Neuron (in vitro differentiated cells): Measurements from ENCODE around the gene NADK.

Experiments
- H2AFZ ChIP-seq: one replicate; pipeline ENCODE4 v1.6.1; 2013; ENCODE audit warnings: low read depth, mild to moderate bottlenecking, inconsistent platforms, low read length, moderate library complexity
- H3K27me3 ChIP-seq: one replicate; pipeline ENCODE4 v1.6.1; 2013; ENCODE audit warnings: low read length; ENCODE audit not compliant: insufficient read depth
- H3K36me3 ChIP-seq: one replicate; pipeline ENCODE4 v1.6.1; 2013; ENCODE audit warnings: low read length; ENCODE audit not compliant: insufficient read depth
- H3K4me1 ChIP-seq: one replicate; pipeline ENCODE4 v1.6.1; 2013; ENCODE audit warnings: low read length; ENCODE audit not compliant: insufficient read depth
- H3K4me3 ChIP-seq: 2 replicates; pipeline ENCODE4 v1.5.1; 2013; ENCODE audit warnings: mild to moderate bottlenecking, low read length, moderate library complexity
- H3K9me3 ChIP-seq: one replicate; pipeline ENCODE4 v1.6.1; 2013; ENCODE audit warnings: low read length

NADK gene

DNA sequence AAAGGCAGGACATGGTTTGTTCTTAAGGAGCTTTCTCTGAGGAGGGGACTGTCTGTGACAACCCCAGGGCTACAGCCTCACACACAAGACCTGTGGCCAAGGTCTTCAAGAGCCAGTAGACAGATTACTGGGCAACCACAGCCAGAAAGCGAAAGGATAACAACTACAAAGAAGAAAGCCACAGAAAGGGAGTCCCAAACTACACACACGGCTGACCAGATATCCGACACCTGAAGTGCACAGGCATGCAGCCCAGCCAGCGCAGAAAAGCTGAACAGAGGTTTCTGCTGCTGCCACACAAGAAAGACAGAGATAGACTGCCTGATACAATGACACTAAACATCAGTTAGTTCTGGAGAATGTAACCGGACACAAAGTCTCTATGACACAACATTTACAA, 21.4 kb upstream of the NADK start:
- no peak overlapping the region for H2AFZ ChIP-seq
- H3K4me1 ChIP-seq: peaks cover 10% of the 10 kb centered on the region
- H3K36me3 ChIP-seq: peaks cover 82% of the 10 kb centered on the region
- no peaks in the 10 kb centered on the region for H3K9me3 ChIP-seq
- no peaks in the 10 kb centered on the region for H3K27me3 ChIP-seq
- H3K4me3 ChIP-seq: no peak overlapping the region

DNA sequence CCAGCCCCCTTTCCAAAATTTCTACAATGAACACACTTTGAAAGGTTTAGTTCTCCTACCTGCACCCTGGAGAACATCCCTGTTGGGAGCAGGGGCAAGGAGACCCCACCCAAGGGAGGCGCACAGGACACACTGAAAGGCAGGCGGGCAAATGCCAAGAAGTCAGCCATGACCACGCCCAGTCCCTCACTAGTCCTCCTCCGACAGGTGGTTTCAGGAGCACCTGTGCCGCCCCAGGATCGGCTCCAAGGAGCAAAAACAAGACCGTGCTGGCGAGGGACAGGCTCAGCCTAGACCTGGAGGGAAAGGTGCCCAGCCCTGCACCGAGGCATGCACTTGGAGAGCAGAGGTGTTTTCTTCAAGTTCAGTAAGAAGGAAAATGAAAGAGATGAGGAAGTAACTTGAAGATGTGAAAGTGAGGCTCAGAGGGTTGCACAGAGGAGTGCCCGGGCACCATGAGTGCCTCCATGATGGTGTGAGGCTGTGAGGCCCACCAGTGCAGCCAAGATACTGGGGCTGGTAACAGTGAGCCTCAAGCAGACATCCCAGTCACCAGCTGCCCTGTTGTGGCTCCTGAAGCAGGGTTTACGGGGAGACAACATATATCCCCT, 19.6 kb upstream of the NADK start:
- Histone ChIP-seq H3K9me3 (no peaks in the 10 kb centered on the region), H3K4me3 (no peak overlapping the region), H2AFZ (no peak overlapping the region), H3K27me3 (no peaks in the 10 kb centered on the region), H3K36me3 (peaks cover 85% of the 10 kb centered on the region), H3K4me1 (peaks cover 10% of the 10 kb centered on the region)

DNA sequence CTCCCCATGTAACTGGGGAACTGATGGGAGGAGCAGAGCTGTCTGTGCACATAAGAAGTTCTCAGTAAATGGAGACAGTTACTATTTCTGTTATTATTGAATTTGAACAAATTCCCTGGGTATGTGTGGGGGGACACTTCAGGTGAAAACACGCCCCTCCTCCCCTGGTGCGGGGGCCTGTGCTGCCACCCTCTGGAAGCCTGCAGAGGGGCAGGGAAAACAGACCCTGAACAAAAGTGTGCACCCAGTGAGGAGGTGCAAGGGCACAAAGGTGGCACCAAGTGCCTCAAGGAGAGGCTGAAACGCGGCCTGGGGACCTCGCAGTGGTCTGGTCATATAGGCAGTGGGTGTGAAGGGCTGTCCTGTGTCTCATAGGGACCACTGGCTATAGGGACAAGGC, 18.2 kb upstream of the NADK start:
- H2AFZ ChIP-seq: no peak overlapping the region
- no peaks in the 10 kb centered on the region for H3K9me3 ChIP-seq
- peaks cover 2% of the 10 kb centered on the region for H3K4me1 ChIP-seq
- H3K4me3 ChIP-seq: no peak overlapping the region
- no peaks in the 10 kb centered on the region for H3K27me3 ChIP-seq
- peaks cover 85% of the 10 kb centered on the region for H3K36me3 ChIP-seq

DNA sequence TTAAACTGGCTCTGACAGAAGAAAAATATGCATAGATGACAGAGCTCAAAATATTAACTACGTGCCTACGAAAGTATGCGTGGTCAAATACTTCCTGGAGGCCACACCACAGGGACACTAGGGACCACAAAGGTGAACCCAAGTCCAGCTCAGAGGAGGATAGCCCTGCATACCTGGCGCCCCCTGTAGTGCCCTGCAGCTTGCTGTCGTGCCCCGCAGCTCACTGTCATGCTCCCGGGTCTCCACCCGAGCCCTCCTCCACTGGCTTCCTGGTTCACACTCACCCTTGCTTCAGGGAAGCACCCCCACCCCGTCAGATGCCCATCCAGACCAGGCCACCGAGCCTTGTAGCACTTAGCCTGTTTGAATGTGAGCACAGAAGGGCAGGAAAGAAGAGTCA, 16.7 kb upstream of the NADK start:
- Histone ChIP-seq H3K27me3 (no peaks in the 10 kb centered on the region), H3K36me3 (peaks cover 85% of the 10 kb centered on the region), H3K4me3 (no peak overlapping the region), H3K9me3 (no peaks in the 10 kb centered on the region), H2AFZ (no peak overlapping the region), H3K4me1 (no peaks in the 10 kb centered on the region)

DNA sequence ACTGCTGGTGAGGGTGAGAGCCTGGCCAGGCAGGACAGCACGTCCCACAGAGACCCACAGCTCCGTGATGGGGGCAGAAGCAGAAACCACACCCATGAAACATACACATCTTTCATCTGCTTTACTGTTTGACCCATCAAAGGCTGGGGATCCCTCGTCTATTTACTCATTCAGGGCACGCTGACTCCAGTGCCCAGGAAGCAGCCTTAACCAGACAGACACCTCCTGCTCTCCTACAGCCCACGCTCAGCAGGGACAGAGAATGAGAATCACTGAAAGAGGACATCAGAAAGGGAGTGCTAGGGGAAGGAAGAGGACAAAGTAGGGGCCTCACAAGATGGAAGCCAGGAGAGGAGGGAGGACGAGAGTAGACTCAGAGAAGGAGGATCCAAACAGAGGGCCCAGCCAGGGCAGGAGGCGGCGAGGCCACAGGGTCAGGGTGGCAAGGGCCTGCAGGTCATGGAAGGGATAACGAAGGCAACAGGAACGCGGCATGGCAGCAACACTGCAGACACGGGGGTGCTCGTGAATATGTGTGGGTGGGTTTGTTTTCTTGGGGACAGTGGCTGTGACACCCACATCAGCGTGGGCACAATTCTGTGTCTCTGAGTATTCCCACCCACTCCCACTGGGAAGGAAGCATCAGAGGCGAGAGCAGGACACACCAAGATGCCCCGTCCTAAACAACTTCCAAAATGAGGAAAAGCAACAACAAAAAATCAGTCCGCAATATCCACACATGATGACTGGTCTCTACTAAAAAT, 15.4 kb upstream of the NADK start:
- no peak overlapping the region for H3K4me3 ChIP-seq
- H3K27me3 ChIP-seq: no peaks in the 10 kb centered on the region
- H2AFZ ChIP-seq: no peak overlapping the region
- no peaks in the 10 kb centered on the region for H3K9me3 ChIP-seq
- no peaks in the 10 kb centered on the region for H3K4me1 ChIP-seq
- H3K36me3 ChIP-seq: peaks cover 86% of the 10 kb centered on the region

DNA sequence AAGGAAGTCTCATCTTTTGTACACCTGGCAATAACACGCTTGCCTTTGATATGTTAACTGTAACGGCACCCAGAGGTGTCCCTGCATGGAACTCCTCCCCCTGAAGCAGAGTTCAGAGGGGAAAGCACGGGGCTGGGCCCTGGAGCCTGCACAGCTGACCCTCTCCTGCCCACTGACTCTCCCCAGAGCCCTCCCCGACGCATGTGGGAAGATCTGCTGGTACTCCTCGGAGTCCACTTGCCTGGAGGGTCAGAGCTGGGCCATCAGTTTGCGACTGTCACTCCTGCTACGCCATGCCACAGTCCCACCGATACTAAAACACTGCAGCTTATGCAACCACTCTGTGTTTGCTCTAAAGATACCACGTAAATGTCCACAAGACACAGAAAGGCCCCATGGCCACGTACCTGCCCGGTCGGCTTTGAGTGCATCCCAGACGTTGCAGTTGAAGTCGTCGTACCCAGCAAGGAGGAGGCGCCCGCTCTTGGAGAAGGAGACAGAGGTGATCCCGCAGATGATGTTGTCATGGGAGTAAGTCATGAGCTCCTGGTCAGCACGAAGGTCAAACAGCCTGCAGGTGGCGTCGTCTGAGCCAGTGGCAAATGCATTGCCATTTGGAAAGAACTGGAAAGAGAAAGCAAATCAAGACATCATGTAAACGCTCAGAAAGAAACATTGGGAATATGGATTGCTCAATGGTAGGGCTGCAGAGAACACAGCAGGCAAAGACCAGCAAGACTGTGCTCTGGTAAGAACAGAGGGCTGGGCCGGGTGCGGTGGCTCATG, 10.6 kb upstream of the NADK start:
- H3K4me1 ChIP-seq: no peaks in the 10 kb centered on the region
- no peak overlapping the region for H3K4me3 ChIP-seq
- peaks cover 87% of the 10 kb centered on the region for H3K36me3 ChIP-seq
- no peaks in the 10 kb centered on the region for H3K9me3 ChIP-seq
- no peaks in the 10 kb centered on the region for H3K27me3 ChIP-seq
- no peak overlapping the region for H2AFZ ChIP-seq

DNA sequence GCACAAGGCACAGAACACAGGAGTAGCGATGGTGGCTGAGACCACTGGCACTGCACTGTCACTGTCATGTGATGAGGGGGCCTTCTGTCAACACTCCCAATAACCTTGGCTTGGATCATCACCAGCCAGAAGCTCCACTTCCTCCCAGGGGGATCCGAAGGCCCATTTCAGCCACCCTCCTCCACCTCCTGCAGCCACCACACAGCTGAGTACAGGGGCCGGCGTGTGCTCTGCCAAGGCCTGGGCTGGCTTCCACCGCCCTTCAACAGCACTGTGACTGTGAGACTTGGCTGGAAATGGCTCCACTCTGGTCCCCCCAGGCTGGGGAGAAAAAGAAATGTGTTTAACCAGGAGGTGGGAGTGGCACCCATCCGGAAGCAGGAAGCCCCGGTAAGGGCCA, 9.9 kb upstream of the NADK start:
- no peaks in the 10 kb centered on the region for H3K4me1 ChIP-seq
- H3K4me3 ChIP-seq: no peak overlapping the region
- H2AFZ ChIP-seq: no peak overlapping the region
- no peaks in the 10 kb centered on the region for H3K27me3 ChIP-seq
- peaks cover 82% of the 10 kb centered on the region for H3K36me3 ChIP-seq
- no peaks in the 10 kb centered on the region for H3K9me3 ChIP-seq

DNA sequence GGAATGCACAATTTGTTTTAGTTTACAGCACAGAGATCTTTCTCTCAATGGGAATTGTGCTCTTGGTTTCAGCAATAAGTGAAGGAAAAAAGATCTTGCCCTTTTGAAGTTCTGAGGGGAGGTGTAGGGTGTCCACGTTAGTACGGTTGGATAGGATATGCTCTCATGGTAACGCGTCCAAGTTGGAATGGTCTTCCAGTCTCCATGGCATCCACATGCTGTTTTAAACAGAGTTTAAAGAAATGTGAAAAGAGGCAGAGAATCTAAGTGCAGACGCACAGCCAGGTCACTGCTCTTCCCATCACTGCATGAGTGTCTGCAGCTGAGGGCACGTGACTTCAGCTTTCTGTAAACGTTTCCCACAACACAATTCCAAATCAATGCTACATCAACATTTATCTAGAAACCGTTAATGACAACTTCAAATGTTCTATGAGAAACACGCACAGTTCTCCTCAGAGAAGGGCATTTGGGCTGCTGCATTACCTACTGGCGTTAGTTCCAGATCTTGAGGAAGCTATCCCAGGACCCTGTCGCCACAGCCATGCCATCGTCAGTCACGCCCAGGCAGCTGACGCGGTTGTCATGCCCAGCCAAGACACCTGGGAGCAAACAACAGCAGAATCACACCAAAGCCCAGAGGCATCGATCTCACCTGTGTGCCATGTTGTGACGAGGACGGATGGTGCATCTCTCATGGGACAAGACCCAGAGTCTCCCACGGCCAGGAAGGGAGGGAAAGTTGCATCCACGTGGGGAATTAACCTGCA, 8.8 kb upstream of the NADK start:
- Histone ChIP-seq H3K27me3 (no peaks in the 10 kb centered on the region), H3K4me1 (no peaks in the 10 kb centered on the region), H2AFZ (no peak overlapping the region), H3K9me3 (no peaks in the 10 kb centered on the region), H3K36me3 (peaks cover 72% of the 10 kb centered on the region), H3K4me3 (no peak overlapping the region)

DNA sequence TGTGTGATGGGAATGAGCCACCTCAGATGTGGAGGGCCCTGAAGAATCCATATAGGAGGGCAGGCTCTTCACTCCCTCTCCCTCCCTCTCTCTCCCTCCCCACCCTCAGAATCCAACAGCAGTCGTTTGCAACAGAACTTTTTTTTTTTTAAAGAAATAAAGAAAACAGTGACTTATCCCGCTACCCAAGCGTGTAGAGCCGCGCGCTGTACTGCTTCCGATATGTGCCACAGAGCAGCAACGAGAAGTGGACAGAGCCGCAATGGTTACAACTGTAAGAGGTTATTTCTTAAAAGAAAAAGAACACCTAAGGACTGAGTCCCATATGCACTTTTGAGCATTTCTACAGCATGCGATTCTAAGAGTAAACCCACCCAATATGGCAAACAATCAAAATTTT, 7.4 kb upstream of the NADK start:
- H3K27me3 ChIP-seq: no peaks in the 10 kb centered on the region
- peaks cover 61% of the 10 kb centered on the region for H3K36me3 ChIP-seq
- H3K4me1 ChIP-seq: peaks cover 6% of the 10 kb centered on the region
- H3K4me3 ChIP-seq: no peak overlapping the region
- H2AFZ ChIP-seq: no peak overlapping the region
- no peaks in the 10 kb centered on the region for H3K9me3 ChIP-seq

DNA sequence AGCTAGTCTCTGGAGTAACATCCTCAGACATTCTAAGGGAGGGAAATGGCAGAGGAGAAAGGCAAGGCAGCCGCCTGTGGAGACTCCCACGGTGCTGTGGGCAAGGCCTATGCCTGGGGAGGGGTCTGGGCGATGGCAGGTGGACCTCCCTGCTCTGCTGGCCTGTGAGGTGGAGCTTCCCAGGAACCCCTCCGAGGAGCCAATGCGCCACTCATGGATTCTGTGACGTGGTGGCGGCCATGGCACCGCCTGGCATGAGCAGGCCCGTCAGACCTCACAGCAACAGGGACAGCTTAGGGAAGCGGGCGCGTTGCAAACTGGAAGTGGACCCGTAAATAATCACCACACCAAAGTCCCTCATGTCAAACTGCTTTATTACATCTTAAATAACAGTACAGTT, 6.7 kb upstream of the NADK start:
- no peak overlapping the region for H3K4me3 ChIP-seq
- peaks cover 54% of the 10 kb centered on the region for H3K36me3 ChIP-seq

DNA sequence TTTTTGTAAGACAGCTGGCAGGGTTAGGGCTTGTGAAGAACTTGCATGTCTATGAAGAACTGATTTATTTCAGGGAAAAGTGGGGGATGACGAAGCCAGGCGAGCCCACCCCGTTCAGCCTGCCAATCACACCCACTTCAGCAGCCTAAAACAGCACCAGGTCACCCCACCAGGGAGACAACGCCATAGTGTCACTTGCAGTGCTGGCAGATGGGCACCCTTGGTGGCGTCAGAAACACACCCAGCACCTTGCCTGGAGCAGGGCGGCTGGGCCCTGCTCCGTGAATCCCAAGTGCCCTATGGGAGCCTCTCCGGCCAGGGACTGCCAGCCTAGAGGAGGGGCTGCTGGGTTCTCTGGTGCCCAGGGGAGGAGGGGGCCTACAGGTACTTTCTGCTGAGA, 5.0 kb upstream of the NADK start:
- peaks cover 25% of the 10 kb centered on the region for H3K4me1 ChIP-seq
- no peaks in the 10 kb centered on the region for H3K27me3 ChIP-seq
- no peak overlapping the region for H3K4me3 ChIP-seq
- no peak overlapping the region for H2AFZ ChIP-seq
- no peaks in the 10 kb centered on the region for H3K9me3 ChIP-seq
- peaks cover 40% of the 10 kb centered on the region for H3K36me3 ChIP-seq

More for the DNA sequence above, 6.7 kb upstream of the NADK start:
- Histone ChIP-seq H2AFZ (no peak overlapping the region), H3K4me1 (peaks cover 13% of the 10 kb centered on the region), H3K27me3 (no peaks in the 10 kb centered on the region), H3K9me3 (no peaks in the 10 kb centered on the region)

DNA sequence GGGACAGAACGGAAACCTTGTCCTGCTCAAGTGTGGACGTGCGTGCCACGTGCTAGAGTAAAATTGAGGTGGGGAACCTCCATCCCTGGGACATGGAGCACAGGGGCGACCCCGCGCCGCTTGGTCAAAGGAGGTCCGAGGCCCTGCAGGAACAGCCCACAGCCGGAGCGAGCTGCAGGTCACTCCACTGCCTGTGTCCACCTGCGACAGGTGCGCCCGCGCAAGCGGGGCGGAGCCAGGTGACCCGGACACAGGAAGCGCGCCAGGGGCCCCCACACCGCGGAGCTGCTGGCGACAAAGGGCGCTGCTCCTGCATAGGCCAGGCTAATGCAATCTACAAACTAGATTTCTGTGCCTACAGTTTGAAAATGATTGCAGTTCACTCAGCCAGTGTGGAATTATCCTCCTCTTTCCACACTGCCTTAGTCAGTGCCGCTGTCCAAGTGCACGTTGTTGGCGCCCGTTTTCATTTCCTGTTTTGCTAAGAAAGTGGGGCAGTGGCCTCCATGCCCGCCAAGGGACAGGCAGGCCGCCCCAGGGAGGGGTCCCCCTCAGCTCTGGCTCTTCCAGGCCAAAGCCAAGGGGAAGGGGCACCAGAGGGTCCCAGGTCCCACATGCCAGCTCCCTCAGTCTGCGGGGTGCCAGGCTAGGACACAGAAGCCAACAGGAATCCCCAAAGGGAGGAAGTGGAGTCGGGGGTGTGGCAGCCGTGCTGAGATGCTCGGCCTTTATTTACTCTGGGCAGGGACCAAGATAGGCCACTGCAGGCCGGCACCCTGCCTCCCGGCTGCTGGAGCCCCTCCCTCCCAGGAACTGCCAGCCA, 4.3 kb upstream of the NADK start:
- Histone ChIP-seq H3K36me3 (peaks cover 33% of the 10 kb centered on the region), H3K27me3 (no peaks in the 10 kb centered on the region), H3K4me1 (peaks cover 25% of the 10 kb centered on the region), H3K4me3 (no peak overlapping the region), H3K9me3 (no peaks in the 10 kb centered on the region), H2AFZ (no peak overlapping the region)
